Lung (tissue), 12 donors: Measurements from ENCODE around the gene FRMD4A. TPM values are rescaled to one million over a fixed set of nuclear protein-coding genes. Genes with fewer than 3 reads are reported as not detected.

Experiments used
- ATAC-seq: fragments of 200-7000 bp; cut with Tn5 transposase; one replicate; pipeline ENCODE4 v1.9.1; 2020; ENCODE audit warnings: moderate number of reproducible peaks; ENCODE audit not compliant: insufficient read depth, low FRiP score
- DNase-seq, 3 donors: peaks; one replicate each; pipeline ENCODE4 v3.0.0-alpha.2; 2013 to 2017
- H3K27ac ChIP-seq, 2 donors: one replicate each; pipeline ENCODE4 v1.5.1; 2013; ENCODE audit warnings: mild to moderate bottlenecking in 2 of 2, moderate library complexity in 2 of 2, control low read depth in 1 of 2, inconsistent platforms in 1 of 2, low read depth in 1 of 2, low read length in 1 of 2
- H3K27me3 ChIP-seq, 3 donors: one replicate each; pipeline ENCODE4 v1.5.1; 2013; ENCODE audit warnings: low read length in 2 of 3; ENCODE audit not compliant: control insufficient read depth in 3 of 3, insufficient read depth in 3 of 3
- H3K36me3 ChIP-seq, 4 donors: one replicate each; pipeline ENCODE4 v1.5.1; 2013; ENCODE audit warnings: low read length in 4 of 4, mild to moderate bottlenecking in 1 of 4, moderate library complexity in 1 of 4; ENCODE audit not compliant: control insufficient read depth in 4 of 4, insufficient read depth in 4 of 4
- H3K4me1 ChIP-seq, 5 donors: one replicate each; pipeline ENCODE4 v1.5.1; 2013; ENCODE audit warnings: low read length in 5 of 5, mild to moderate bottlenecking in 2 of 5, moderate library complexity in 1 of 5; ENCODE audit not compliant: control insufficient read depth in 5 of 5, insufficient read depth in 5 of 5
- H3K4me3 ChIP-seq: one replicate; pipeline ENCODE4 v1.5.1; 2013; ENCODE audit warnings: mild to moderate bottlenecking, control low read depth, moderate library complexity
- H3K9ac ChIP-seq, 2 donors: one replicate each; pipeline ENCODE4 v1.5.1; 2013; ENCODE audit warnings: low read length in 2 of 2, control low read depth in 1 of 2; ENCODE audit not compliant: insufficient read depth in 1 of 2
- H3K9me3 ChIP-seq, 4 donors: one replicate each; pipeline ENCODE4 v1.5.1; 2013; ENCODE audit warnings: low read length in 3 of 4, mild to moderate bottlenecking in 1 of 4, moderate library complexity in 1 of 4; ENCODE audit not compliant: control insufficient read depth in 4 of 4, insufficient read depth in 3 of 4
- WGBS, 2 donors: extraction: QIAGEN DNeasy Blood & Tissue Kit; methylation state at CpG; one replicate each; pipeline ENCODE4 v1.1.7; 2013; 5-methylcytosine and 5-hydroxymethylcytosine counted together
- polyA plus RNA-seq, 2 donors: library from polyadenylated mRNA; stranded (reverse); fragments of 200-250 nt; gene quantifications; one replicate each; pipeline ENCODE4 v1.2.1, GENCODE V29; 2013
- total RNA-seq, 2 donors: library from RNA; depleted of rRNA in 1 of 2; stranded (reverse); fragments of >200 nt in 1 of 2; gene quantifications; one replicate each; pipeline ENCODE4 v1.2.1, GENCODE V29; 2014 to 2021
- TF ChIP-seq, protein P1 (sequence below): IDR thresholded peaks from 2 replicates; pipeline ENCODE4 v1.5.1; 2012; ENCODE audit warnings: mild to moderate bottlenecking; ENCODE audit errors: control extremely low read depth, extremely low read depth
- donor health status: control.
- donor health status: control.
- donor health status: Bipolar disorder and iron deficiency.
- donor health status: healthy.
- donor health status: DM: yes; HTN: yes; CAD: no.

The FRMD4A gene
- total and polyA plus RNA-seq, 4 donors, result 12.0 to 64.5 (median 29.3) TPM

DNA sequence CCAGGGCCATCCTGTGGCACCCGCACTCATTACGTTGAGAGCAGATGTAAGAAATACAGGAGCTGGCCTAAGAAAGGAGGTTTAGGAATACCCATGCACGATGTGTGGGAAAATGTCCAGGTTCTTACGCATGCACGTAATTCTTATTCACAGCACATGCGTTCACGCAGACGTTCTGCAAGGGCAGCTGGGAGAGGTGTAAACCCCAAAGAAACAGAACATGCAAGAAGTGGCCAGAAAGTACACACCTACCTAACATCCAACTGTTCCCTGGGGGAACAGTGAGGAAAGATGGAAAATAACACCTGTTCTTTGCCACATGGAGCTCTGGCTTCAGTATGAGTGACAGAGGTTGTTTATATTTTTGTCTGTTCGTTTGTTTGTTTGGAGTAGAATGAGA lies 458.3 kb downstream of the FRMD4A start:
- no peak overlapping the region for H3K27ac ChIP-seq
- no peaks in the 10 kb centered on the region for H3K9me3 ChIP-seq
- no peak overlapping the region for H3K4me3 ChIP-seq
- WGBS, 2 donors, result 83 to 89% methylated on average over 9 of the region's 9 CpGs
- H3K4me1 ChIP-seq, result peaks cover 0 to 11% (median 1%) of the 10 kb centered on the region in 5 donors
- DNase-seq (no peak), ATAC-seq (no peak)
- TF ChIP-seq, protein P1, sequence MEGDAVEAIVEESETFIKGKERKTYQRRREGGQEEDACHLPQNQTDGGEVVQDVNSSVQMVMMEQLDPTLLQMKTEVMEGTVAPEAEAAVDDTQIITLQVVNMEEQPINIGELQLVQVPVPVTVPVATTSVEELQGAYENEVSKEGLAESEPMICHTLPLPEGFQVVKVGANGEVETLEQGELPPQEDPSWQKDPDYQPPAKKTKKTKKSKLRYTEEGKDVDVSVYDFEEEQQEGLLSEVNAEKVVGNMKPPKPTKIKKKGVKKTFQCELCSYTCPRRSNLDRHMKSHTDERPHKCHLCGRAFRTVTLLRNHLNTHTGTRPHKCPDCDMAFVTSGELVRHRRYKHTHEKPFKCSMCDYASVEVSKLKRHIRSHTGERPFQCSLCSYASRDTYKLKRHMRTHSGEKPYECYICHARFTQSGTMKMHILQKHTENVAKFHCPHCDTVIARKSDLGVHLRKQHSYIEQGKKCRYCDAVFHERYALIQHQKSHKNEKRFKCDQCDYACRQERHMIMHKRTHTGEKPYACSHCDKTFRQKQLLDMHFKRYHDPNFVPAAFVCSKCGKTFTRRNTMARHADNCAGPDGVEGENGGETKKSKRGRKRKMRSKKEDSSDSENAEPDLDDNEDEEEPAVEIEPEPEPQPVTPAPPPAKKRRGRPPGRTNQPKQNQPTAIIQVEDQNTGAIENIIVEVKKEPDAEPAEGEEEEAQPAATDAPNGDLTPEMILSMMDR, result no peak
- H3K36me3 ChIP-seq, result no peaks in the 10 kb centered on the region
- H3K9ac ChIP-seq, result no peak overlapping the region
- peaks cover 0 to 2% (median 0%) of the 10 kb centered on the region in 3 donors for H3K27me3 ChIP-seq

DNA sequence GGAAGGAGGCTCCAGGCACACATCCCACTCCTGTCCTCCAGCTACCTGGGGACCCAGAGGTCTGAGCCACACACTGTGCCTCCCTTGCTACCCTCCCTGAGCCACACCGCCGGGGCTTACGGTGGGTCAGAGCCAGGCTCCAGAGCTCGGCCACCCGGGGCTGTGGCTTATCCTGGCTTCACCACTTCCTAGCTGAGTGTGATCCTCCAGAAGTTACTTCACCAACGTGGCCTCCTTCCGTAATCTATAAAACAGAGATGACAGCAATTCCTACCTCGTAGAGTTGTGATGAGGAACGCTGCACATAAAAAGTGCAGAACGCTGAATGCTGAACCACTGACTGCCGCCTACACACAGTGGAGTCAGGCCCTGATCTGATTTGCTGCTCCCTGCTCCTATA lies 458.9 kb downstream of the FRMD4A start:
- H3K27ac ChIP-seq, result peak overlapping the region in 1 of 2 donors; percentile 35
- DNase-seq, result no peak
- TF ChIP-seq, protein P1, result no peak

DNA sequence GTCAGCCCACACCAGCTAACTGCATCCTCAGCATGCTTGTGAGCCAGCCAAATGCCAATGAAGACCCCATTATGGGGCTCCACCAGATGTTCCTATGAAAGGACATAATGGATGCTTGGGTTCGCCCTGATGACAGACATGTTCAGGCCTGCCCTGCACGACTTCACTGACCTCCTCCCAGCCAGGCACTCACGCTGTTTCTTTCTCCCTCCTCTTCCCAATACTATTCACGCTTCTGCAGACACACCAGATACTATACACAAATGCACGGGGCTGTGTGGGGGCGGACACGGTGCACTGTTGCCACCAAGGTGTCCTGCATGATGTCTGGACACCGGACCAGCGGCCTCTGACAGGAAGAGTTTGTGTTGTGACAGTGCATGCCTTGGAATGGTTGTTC lies 459.7 kb downstream of the FRMD4A start:
- DNase-seq, result no peak
- Histone ChIP-seq H3K4me1 (peaks cover 0 to 8% (median 3%) of the 10 kb centered on the region in 5 donors), H3K36me3 (no peaks in the 10 kb centered on the region), H3K9me3 (no peaks in the 10 kb centered on the region), H3K9ac (no peak overlapping the region), H3K27me3 (peaks cover 0 to 2% (median 0%) of the 10 kb centered on the region in 3 donors), H3K4me3 (no peak overlapping the region), H3K27ac (no peak overlapping the region)
- no peak for ATAC-seq
- TF ChIP-seq, protein P1, result no peak
- 81 to 82% methylated on average over 9 of the region's 9 CpGs for WGBS, 2 donors

More for the DNA sequence above, 458.9 kb downstream of the FRMD4A start:
- ATAC-seq, result no peak
- Histone ChIP-seq H3K27me3 (peaks cover 0 to 2% (median 0%) of the 10 kb centered on the region in 3 donors), H3K4me1 (peaks cover 0 to 8% (median under 1%) of the 10 kb centered on the region in 5 donors), H3K9ac (no peak overlapping the region), H3K9me3 (no peaks in the 10 kb centered on the region), H3K4me3 (no peak overlapping the region), H3K36me3 (no peaks in the 10 kb centered on the region)
- 68 to 81% methylated on average over 11 of the region's 11 CpGs for WGBS, 2 donors

- peaks cover 0 to 4% (median 0%) of the 10 kb centered on the region in 5 donors for H3K4me1 ChIP-seq
- DNase-seq (no peak), ATAC-seq (no peak)
- H3K27me3 ChIP-seq, result no peaks in the 10 kb centered on the region
- no peak overlapping the region for H3K27ac ChIP-seq
- no peak overlapping the region for H3K4me3 ChIP-seq
- no peaks in the 10 kb centered on the region for H3K9me3 ChIP-seq
- TF ChIP-seq, protein P1, result no peak
- H3K9ac ChIP-seq, result no peak overlapping the region
- 94 to 95% methylated on average over 12 of the region's 12 CpGs for WGBS, 2 donors
- no peaks in the 10 kb centered on the region for H3K36me3 ChIP-seq
Measured at GRCh38 chr10:13869295-13869664, 461.4 kb downstream of the FRMD4A start.
